GM19452 (cell line): ENCODE data around the gene DDX5.

Source experiments
- ATAC-seq: cut with Tn5 transposase; IDR thresholded peaks from one replicate; pipeline ENCODE4 v1.9.1; 2021; ENCODE audit not compliant: unreplicated experiment

DDX5 gene

DNA sequence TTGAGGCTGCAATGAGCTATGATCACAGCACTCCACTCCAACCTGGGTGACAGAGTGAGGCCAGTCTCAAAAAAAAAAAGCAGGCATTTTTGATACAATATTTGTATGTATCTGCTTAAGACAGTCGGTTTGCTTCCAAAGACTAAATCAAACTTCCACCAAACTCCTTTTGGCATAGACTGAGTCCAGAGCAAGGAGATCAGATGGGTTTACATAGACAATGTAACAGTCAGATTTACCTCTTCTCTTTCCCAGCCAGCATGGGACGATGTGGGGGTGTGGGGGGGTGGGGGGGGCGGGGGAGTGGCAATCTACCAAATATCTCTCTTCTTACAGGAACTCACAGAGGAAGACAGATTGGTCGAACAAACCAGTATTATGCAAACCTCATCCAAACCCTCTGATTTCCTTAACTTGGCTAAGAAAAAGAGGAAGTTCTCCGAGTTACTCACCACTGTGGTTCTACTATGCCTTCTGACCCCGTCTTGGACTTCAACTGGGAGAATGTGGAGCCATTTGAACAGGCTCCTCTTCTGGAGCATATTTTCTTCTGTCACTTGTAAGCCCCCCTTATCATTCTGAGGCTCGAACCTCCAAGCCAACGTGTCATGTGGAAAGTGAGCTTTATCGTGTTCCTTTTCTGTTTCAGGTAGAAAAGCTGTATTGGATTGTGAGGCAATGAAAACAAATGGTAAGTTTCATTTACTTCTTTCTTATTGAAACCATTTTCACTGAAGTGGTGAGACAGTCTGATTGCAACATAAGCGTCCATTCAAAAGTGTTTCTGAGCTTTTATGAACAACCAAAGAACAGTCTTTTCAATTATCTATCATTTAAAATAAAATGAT, 57.2 kb downstream of the DDX5 start, which contains the start of gene MILR1:
MILR1 (plus strand) TSS at position 451 of the 848 bp plus-strand sequence; CDS start at position 505, 54 bp downstream.
- ATAC-seq, result peak; percentile 60
